GM19193 (cell line): ENCODE data around the gene HLA-DRA.

Experiments
- POLR2A ChIP-seq: IDR thresholded peaks from 4 replicates; pipeline ENCODE4 v1.6.1; 2011; ENCODE audit not compliant: insufficient read depth, insufficient read length; ENCODE audit errors: extremely low read depth

Gene HLA-DRA

DNA sequence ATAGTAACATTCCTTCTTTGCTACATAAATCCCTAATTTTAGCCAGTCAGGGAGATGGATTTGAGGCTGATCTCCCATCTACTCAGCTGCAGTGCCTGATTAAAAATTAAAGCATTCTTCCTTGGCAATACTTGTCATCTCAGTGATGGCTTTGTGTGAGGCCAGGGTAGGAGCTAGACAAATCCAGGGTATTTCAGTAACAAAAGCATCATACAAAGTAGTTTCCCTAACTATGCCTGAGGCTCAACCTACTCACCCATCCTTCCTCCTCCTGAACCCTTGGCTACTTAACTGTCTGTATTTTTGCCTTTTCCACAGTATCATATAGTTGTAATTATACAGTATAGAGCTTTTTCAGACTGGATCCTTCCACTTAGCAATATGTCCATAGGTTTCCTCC lies 52.7 kb downstream of the HLA-DRA start:
- TF ChIP-seq POLR2A, result no peak
